Activated CD8-positive, alpha-beta T cell treated with anti-CD3 and anti-CD28 coated beads, Interleukin-2, amount 10 ng/mL, durations not matched to agents 7 days and 5 days (primary cell): ENCODE results near the gene DLL4. TPM values are rescaled to one million over a fixed set of nuclear protein-coding genes. Genes with fewer than 3 reads are reported as not detected.

ENCODE experiments used
- ATAC-seq: fragments of 150-1000 bp; cut with Tn5 transposase; one replicate; pipeline ENCODE4 v1.10.0; 2021; ENCODE audit warnings: moderate library complexity
- CTCF ChIA-PET: fragments of 350-600 bp; sonication (Branson Sonifier 250); formaldehyde crosslinking; loops from one replicate; lab custom pipeline; 2021; ENCODE audit warnings: antibody characterized with exemption; lab: Charles Lee
- POLR2A ChIA-PET: fragments of 350-600 bp; sonication (Branson Sonifier 250); formaldehyde crosslinking; loops from one replicate; lab custom pipeline; 2021; ENCODE audit warnings: antibody characterized with exemption; lab: Charles Lee
- DNase-seq: peaks from one replicate; pipeline ENCODE4 v3.0.0-alpha.2; 2020
- H3K27ac Mint-ChIP-seq: one replicate; pipeline ENCODE4 v1.8.0; 2021; ENCODE audit warnings: mild to moderate bottlenecking, mixed read lengths
- H3K27me3 Mint-ChIP-seq: one replicate; pipeline ENCODE4 v1.8.0; 2021; ENCODE audit warnings: low read depth, mixed read lengths
- H3K36me3 Mint-ChIP-seq: one replicate; pipeline ENCODE4 v1.8.0; 2021; ENCODE audit warnings: low read depth, mixed read lengths
- H3K4me1 Mint-ChIP-seq: one replicate; pipeline ENCODE4 v1.8.0; 2021; ENCODE audit warnings: low read depth, mixed read lengths
- H3K4me3 Mint-ChIP-seq: one replicate; pipeline ENCODE4 v1.8.0; 2021; ENCODE audit warnings: mild to moderate bottlenecking, mixed read lengths
- H3K9me3 Mint-ChIP-seq: one replicate; pipeline ENCODE4 v1.8.0; 2022; ENCODE audit warnings: mixed read lengths; ENCODE audit not compliant: insufficient read depth
- total RNA-seq, 2 experiments: library from RNA; stranded (reverse); gene quantifications; one replicate each; pipeline ENCODE4 v1.2.3, GENCODE V29; 2021

DLL4 gene
- total RNA-seq, 2 experiments from 2014 or later: not detected

- ChIA-PET POLR2A (interaction anchor here (0.6 kb wide), 1 partner anchor 10 kb away, joined by 3 read pairs; the partner anchor contains the start of gene CHAC1), CTCF (interaction anchor here (2.3 kb wide), 1 partner anchor 21 kb away, joined by 13 read pairs; no protein-coding TSS in a partner anchor)
- no peak for DNase-seq
- H3K27me3 Mint-ChIP-seq: peaks cover 3% of the 10 kb centered on the region
- H3K27ac Mint-ChIP-seq: no peak overlapping the region
- no peaks in the 10 kb centered on the region for H3K36me3 Mint-ChIP-seq
- H3K9me3 Mint-ChIP-seq: no peaks in the 10 kb centered on the region
- ATAC-seq: no peak
- H3K4me3 Mint-ChIP-seq: no peak overlapping the region
- no peaks in the 10 kb centered on the region for H3K4me1 Mint-ChIP-seq
These were observed 34.1 kb downstream of the DLL4 start for GRCh38 chr15:40963201-40963600.

GRCh38 chr15:40964006-40964405 is 34.9 kb downstream of the DLL4 start:
- no peak overlapping the region for H3K27ac Mint-ChIP-seq
- ATAC-seq (no peak), DNase-seq (no peak)
- no peaks in the 10 kb centered on the region for H3K36me3 Mint-ChIP-seq
- H3K9me3 Mint-ChIP-seq: no peaks in the 10 kb centered on the region
- ChIA-PET POLR2A (interaction anchor here (0.6 kb wide), 1 partner anchor 11 kb away, joined by 3 read pairs; the partner anchor contains the start of gene CHAC1), CTCF (interaction anchor here (0.7 to 2.3 kb wide), 3 partner anchors 16 to 58 kb away, joined by 3 to 13 read pairs (median 3); no protein-coding TSS in a partner anchor)
- peaks cover 3% of the 10 kb centered on the region for H3K27me3 Mint-ChIP-seq
- H3K4me3 Mint-ChIP-seq: no peak overlapping the region
- H3K4me1 Mint-ChIP-seq: no peaks in the 10 kb centered on the region

- ATAC-seq: no peak
- no peak for DNase-seq
- H3K9me3 Mint-ChIP-seq: no peaks in the 10 kb centered on the region
- peaks cover 3% of the 10 kb centered on the region for H3K27me3 Mint-ChIP-seq
- H3K36me3 Mint-ChIP-seq: no peaks in the 10 kb centered on the region
- H3K27ac Mint-ChIP-seq: no peak overlapping the region
- ChIA-PET POLR2A (interaction anchor here (0.6 kb wide), 1 partner anchor 312 kb away, joined by 3 read pairs; no protein-coding TSS in a partner anchor), CTCF (interaction anchor here (0.7 to 1.6 kb wide), 4 partner anchors 17 to 58 kb away, joined by 3 to 6 read pairs (median 3); no protein-coding TSS in a partner anchor)
- H3K4me1 Mint-ChIP-seq: no peaks in the 10 kb centered on the region
- H3K4me3 Mint-ChIP-seq: no peak overlapping the region
These were observed 35.5 kb downstream of the DLL4 start for GRCh38 chr15:40964634-40965033.

GRCh38 chr15:40968290-40969085 is 39.3 kb downstream of the DLL4 start:
- DNase-seq: no peak
- H3K4me1 Mint-ChIP-seq: no peaks in the 10 kb centered on the region
- ChIA-PET POLR2A (interaction anchor here (1.3 kb wide), 1 partner anchor 15 kb away, joined by 3 read pairs; the partner anchor contains the start of gene CHAC1), CTCF (interaction anchor here (0.7 to 1.6 kb wide), 4 partner anchors 27 to 586 kb away, joined by 3 to 4 read pairs (median 3); no protein-coding TSS in a partner anchor)
- H3K4me3 Mint-ChIP-seq: no peak overlapping the region
- no peaks in the 10 kb centered on the region for H3K9me3 Mint-ChIP-seq
- H3K27me3 Mint-ChIP-seq: peaks cover 3% of the 10 kb centered on the region
- no peak for ATAC-seq
- no peak overlapping the region for H3K27ac Mint-ChIP-seq
- H3K36me3 Mint-ChIP-seq: no peaks in the 10 kb centered on the region

GRCh38 chr15:40969363-40969762 is 40.2 kb downstream of the DLL4 start:
- ChIA-PET POLR2A (interaction anchor here (1.3 kb wide), 1 partner anchor 16 kb away, joined by 3 read pairs; the partner anchor contains the start of gene CHAC1), CTCF (interaction anchor here (0.7 to 1.1 kb wide), 3 partner anchors 30 to 587 kb away, joined by 3 read pairs; no protein-coding TSS in a partner anchor)
- no peak overlapping the region for H3K27ac Mint-ChIP-seq
- no peaks in the 10 kb centered on the region for H3K4me1 Mint-ChIP-seq
- DNase-seq: no peak
- H3K27me3 Mint-ChIP-seq: peaks cover 3% of the 10 kb centered on the region
- no peaks in the 10 kb centered on the region for H3K36me3 Mint-ChIP-seq
- no peaks in the 10 kb centered on the region for H3K9me3 Mint-ChIP-seq
- H3K4me3 Mint-ChIP-seq: no peak overlapping the region
- ATAC-seq: no peak

- ChIA-PET POLR2A (no interaction called here), CTCF (interaction anchor here (1.0 kb wide), 1 partner anchor 50 kb away, joined by 3 read pairs; no protein-coding TSS in a partner anchor)
- Mint-ChIP-seq H3K36me3 (peaks cover 22% of the 10 kb centered on the region), H3K4me1 (no peaks in the 10 kb centered on the region), H3K27me3 (no peaks in the 10 kb centered on the region), H3K4me3 (no peak overlapping the region), H3K27ac (no peak overlapping the region), H3K9me3 (no peaks in the 10 kb centered on the region)
- ATAC-seq (no peak), DNase-seq (no peak)
These were observed 45.7 kb downstream of the DLL4 start for GRCh38 chr15:40974879-40975278.

- DNase-seq (no peak), ATAC-seq (no peak)
- ChIA-PET CTCF (interaction anchor here (0.7 to 1.5 kb wide), 4 partner anchors 16 to 71 kb away, joined by 3 to 10 read pairs (median 3); no protein-coding TSS in a partner anchor), POLR2A (interaction anchor here (1.3 kb wide), 1 partner anchor 15 kb away, joined by 4 read pairs; no protein-coding TSS in a partner anchor)
- Mint-ChIP-seq H3K36me3 (peaks cover 38% of the 10 kb centered on the region), H3K4me1 (no peaks in the 10 kb centered on the region), H3K9me3 (no peaks in the 10 kb centered on the region), H3K4me3 (no peak overlapping the region), H3K27me3 (no peaks in the 10 kb centered on the region), H3K27ac (no peak overlapping the region)
These were observed 47.7 kb downstream of the DLL4 start for GRCh38 chr15:40976819-40977218.

GRCh38 chr15:40978141-40978540 is 49.0 kb downstream of the DLL4 start:
- no peaks in the 10 kb centered on the region for H3K27me3 Mint-ChIP-seq
- CTCF ChIA-PET: no interaction called here
- ATAC-seq (no peak), DNase-seq (no peak)
- no peaks in the 10 kb centered on the region for H3K4me1 Mint-ChIP-seq
- H3K4me3 Mint-ChIP-seq: no peak overlapping the region
- H3K9me3 Mint-ChIP-seq: no peaks in the 10 kb centered on the region
- POLR2A ChIA-PET: interaction anchor here (0.6 kb wide), 1 partner anchor 118 kb away, joined by 3 read pairs; no protein-coding TSS in a partner anchor
- no peak overlapping the region for H3K27ac Mint-ChIP-seq
- peaks cover 47% of the 10 kb centered on the region for H3K36me3 Mint-ChIP-seq

GRCh38 chr15:40978562-40978961 is 49.4 kb downstream of the DLL4 start:
- ChIA-PET POLR2A (no interaction called here), CTCF (no interaction called here)
- Mint-ChIP-seq H3K9me3 (no peaks in the 10 kb centered on the region), H3K4me3 (no peak overlapping the region), H3K4me1 (no peaks in the 10 kb centered on the region), H3K27ac (no peak overlapping the region), H3K36me3 (peaks cover 51% of the 10 kb centered on the region), H3K27me3 (no peaks in the 10 kb centered on the region)
- ATAC-seq (no peak), DNase-seq (no peak)

GRCh38 chr15:40981186-40981585 is 52.0 kb downstream of the DLL4 start:
- POLR2A ChIA-PET: no interaction called here
- Mint-ChIP-seq H3K4me3 (no peak overlapping the region), H3K27me3 (no peaks in the 10 kb centered on the region), H3K27ac (no peak overlapping the region), H3K4me1 (no peaks in the 10 kb centered on the region), H3K9me3 (no peaks in the 10 kb centered on the region), H3K36me3 (peaks cover 60% of the 10 kb centered on the region)
- ATAC-seq (no peak), DNase-seq (no peak)
- CTCF ChIA-PET: interaction anchor here (1.1 kb wide), 1 partner anchor 75 kb away, joined by 5 read pairs; no protein-coding TSS in a partner anchor

GRCh38 chr15:40982855-40983254 is 53.7 kb downstream of the DLL4 start:
- ChIA-PET CTCF (interaction anchor here (0.7 to 2.0 kb wide), 3 partner anchors 9 to 41 kb away, joined by 3 to 7 read pairs (median 3); no protein-coding TSS in a partner anchor), POLR2A (interaction anchor here (0.9 kb wide), 1 partner anchor 9 kb away, joined by 3 read pairs; no protein-coding TSS in a partner anchor)
- ATAC-seq (no peak), DNase-seq (no peak)
- Mint-ChIP-seq H3K4me3 (no peak overlapping the region), H3K36me3 (peaks cover 64% of the 10 kb centered on the region), H3K4me1 (no peaks in the 10 kb centered on the region), H3K27me3 (no peaks in the 10 kb centered on the region), H3K27ac (no peak overlapping the region), H3K9me3 (no peaks in the 10 kb centered on the region)
